ENCODE data around the gene PLK5.
"Not testable (repeated sequence)": the region's sequence is repeated elsewhere in the genome, so short reads cannot be mapped to it uniquely, and the experiment has no call there.

PLK5 gene

GRCh38 chr19:1507763-1508506, 15.9 kb upstream of the PLK5 start:
- DNase-seq: peak; percentile 95

GRCh38 chr19:1508507-1508856, 15.4 kb upstream of the PLK5 start:
- no peak for DNase-seq

GRCh38 chr19:1509602-1510441, 14.1 kb upstream of the PLK5 start:
- DNase-seq: no peak

- no peak for DNase-seq
Observed at GRCh38 chr19:1510442-1510806, 13.5 kb upstream of the PLK5 start.

- no peak for DNase-seq
Observed at GRCh38 chr19:1510807-1511206, 13.1 kb upstream of the PLK5 start.

- DNase-seq: no peak
Observed at GRCh38 chr19:1511318-1512317, 12.3 kb upstream of the PLK5 start.

GRCh38 chr19:1512671-1513498, 11.0 kb upstream of the PLK5 start, which contains the start of gene ADAMTSL5:
Gene ADAMTSL5, minus strand, starts transcription at chr19:1513019. Its CDS starts 2,076 bp downstream, at chr19:1510943.
- peak; percentile 65 for DNase-seq

GRCh38 chr19:1513499-1514294, 10.2 kb upstream of the PLK5 start:
- peak; percentile 55 for DNase-seq

- DNase-seq: no peak
Observed at GRCh38 chr19:1514295-1514661, 9.6 kb upstream of the PLK5 start.

- DNase-seq: no peak
Observed at GRCh38 chr19:1514986-1515721, 8.7 kb upstream of the PLK5 start.

- DNase-seq: no peak
Observed at GRCh38 chr19:1516395-1516753, 7.5 kb upstream of the PLK5 start.

GRCh38 chr19:1518471-1518870, 5.4 kb upstream of the PLK5 start:
- no peak for DNase-seq

- not testable (repeated sequence) for DNase-seq
Observed at GRCh38 chr19:1519802-1520201, 4.1 kb upstream of the PLK5 start.

GRCh38 chr19:1520203-1520780, 3.6 kb upstream of the PLK5 start:
- DNase-seq: no peak

- DNase-seq: no peak
Observed at GRCh38 chr19:1521636-1522035, 2.2 kb upstream of the PLK5 start.

GRCh38 chr19:1522061-1522460, 1.8 kb upstream of the PLK5 start:
- no peak for DNase-seq

GRCh38 chr19:1522838-1523237, 1.0 kb upstream of the PLK5 start:
- no peak for DNase-seq

GRCh38 chr19:1524287-1524971, 552 bp downstream of the PLK5 start:
- no peak for DNase-seq

GRCh38 chr19:1524972-1525325, 1.1 kb downstream of the PLK5 start:
- DNase-seq: no peak
